GM12878 (cell line): ENCODE measurements around the gene HPD. TPM values are rescaled to one million over a fixed set of nuclear protein-coding genes. Genes with fewer than 3 reads are reported as not detected.

Experiments used
- ATF3 ChIP-seq: IDR thresholded peaks from 2 replicates; pipeline ENCODE4 v1.6.1; 2011; ENCODE audit warnings: low read depth, mild to moderate bottlenecking, low read length, moderate library complexity, borderline replicate concordance; ENCODE audit errors: extremely low read depth
- BHLHE40 ChIP-seq, 2 experiments: fragments of 450-650 bp in 1 of 2; IDR thresholded peaks; 2 replicates each; pipeline ENCODE4 v1.6.1; 2011 to 2017; ENCODE audit warnings: low read depth in 2 of 2, borderline replicate concordance in 1 of 2, improper control_type of control experiment in 1 of 2, low read length in 1 of 2, mild to moderate bottlenecking in 1 of 2
- BRCA1 ChIP-seq: IDR thresholded peaks from 2 replicates; pipeline ENCODE4 v1.6.1; 2011; ENCODE audit warnings: low read depth, low read length, improper control_type of control experiment
- CTCF ChIP-seq, 3 experiments: IDR thresholded peaks in 2 of 3; conservative IDR thresholded peaks in 1 of 3; 2 replicates each; pipeline ENCODE4 v1.5.1; 2011; ENCODE audit warnings: low read depth in 3 of 3, low read length in 3 of 3, mild to moderate bottlenecking in 3 of 3, control low read depth in 2 of 3, moderate library complexity in 2 of 3, inconsistent platforms in 1 of 3, mixed read lengths in 1 of 3; ENCODE audit not compliant: control insufficient read depth in 2 of 3, insufficient read depth in 1 of 3; ENCODE audit errors: extremely low read depth in 1 of 3
- ESRRA ChIP-seq: IDR thresholded peaks from 2 replicates; pipeline ENCODE4 v1.6.1; 2012; ENCODE audit warnings: mild to moderate bottlenecking, low read length, improper control_type of control experiment
- FOS ChIP-seq: IDR thresholded peaks from 3 replicates; pipeline ENCODE4 v1.6.1; 2011; ENCODE audit warnings: borderline replicate concordance; ENCODE audit not compliant: insufficient read length; ENCODE audit errors: extremely low read depth
- IKZF1 ChIP-seq: fragments of 450-650 bp; conservative IDR thresholded peaks from 2 replicates; pipeline ENCODE4 v1.6.1; 2017; ENCODE audit warnings: antibody characterized with exemption, mild to moderate bottlenecking
- MTA3 ChIP-seq: IDR thresholded peaks from 2 replicates; pipeline ENCODE4 v1.6.1; 2012; ENCODE audit warnings: low read length, inconsistent platforms, borderline replicate concordance
- MYC ChIP-seq: IDR thresholded peaks from 2 replicates; pipeline ENCODE4 v1.6.1; 2011; ENCODE audit warnings: mild to moderate bottlenecking, low read length, moderate library complexity, inconsistent platforms; ENCODE audit not compliant: insufficient read depth, insufficient replicate concordance, insufficient read length, severe bottlenecking
- NFXL1 ChIP-seq: fragments of 450-650 bp; IDR thresholded peaks from 2 replicates; pipeline ENCODE4 v1.6.1; 2017; ENCODE audit warnings: antibody characterized with exemption, mild to moderate bottlenecking, borderline replicate concordance
- NR2F1 ChIP-seq: fragments of 450-650 bp; conservative IDR thresholded peaks from 2 replicates; pipeline ENCODE4 v1.6.1; 2017; ENCODE audit warnings: mild to moderate bottlenecking
- POLR2AphosphoS5 ChIP-seq: IDR thresholded peaks from 2 replicates; pipeline ENCODE4 v1.6.1; 2011; ENCODE audit warnings: mild to moderate bottlenecking, low read length, inconsistent platforms
- RAD21 ChIP-seq: IDR thresholded peaks from 2 replicates; pipeline ENCODE4 v1.6.1; 2011; ENCODE audit warnings: mild to moderate bottlenecking, low read depth, low read length, moderate library complexity; ENCODE audit not compliant: insufficient read depth
- RB1 ChIP-seq: fragments of 450-650 bp; formaldehyde crosslinking; IDR thresholded peaks from 2 replicates; pipeline ENCODE4 v1.6.1; 2017; ENCODE audit warnings: mild to moderate bottlenecking, borderline replicate concordance
- RCOR1 ChIP-seq: conservative IDR thresholded peaks from 2 replicates; pipeline ENCODE4 v1.6.1; 2012; ENCODE audit warnings: low read depth, low read length, improper control_type of control experiment
- RFX5 ChIP-seq: IDR thresholded peaks from 2 replicates; pipeline ENCODE4 v1.6.1; 2011; ENCODE audit warnings: low read depth, low read length, improper control_type of control experiment
- RUNX3 ChIP-seq: IDR thresholded peaks from 2 replicates; pipeline ENCODE4 v1.6.1; 2012; ENCODE audit warnings: low read length, inconsistent platforms
- SIX5 ChIP-seq: IDR thresholded peaks from 2 replicates; pipeline ENCODE4 v1.6.1; 2011; ENCODE audit warnings: mild to moderate bottlenecking, low read depth, low read length, moderate library complexity; ENCODE audit not compliant: severe bottlenecking
- SMARCA5 ChIP-seq: fragments of 450-650 bp; IDR thresholded peaks from 2 replicates; pipeline ENCODE4 v1.6.1; 2017; ENCODE audit warnings: mild to moderate bottlenecking
- SPI1 ChIP-seq: IDR thresholded peaks from 2 replicates; pipeline ENCODE4 v1.6.1; 2011; ENCODE audit warnings: low read depth, mild to moderate bottlenecking, low read length, moderate library complexity, borderline replicate concordance; ENCODE audit not compliant: insufficient read depth
- SREBF2 ChIP-seq: IDR thresholded peaks from 2 replicates; pipeline ENCODE4 v1.6.1; 2012; ENCODE audit warnings: mild to moderate bottlenecking, low read length
- STAT1 ChIP-seq: fragments of 450-650 bp; conservative IDR thresholded peaks from 2 replicates; pipeline ENCODE4 v1.6.1; 2014; ENCODE audit warnings: antibody characterized with exemption, mild to moderate bottlenecking
- TARDBP ChIP-seq: IDR thresholded peaks from 2 replicates; pipeline ENCODE4 v1.6.1; 2016; ENCODE audit warnings: borderline replicate concordance
- TCF12 ChIP-seq: IDR thresholded peaks from 2 replicates; pipeline ENCODE4 v1.6.1; 2011; ENCODE audit warnings: low read depth, mild to moderate bottlenecking, low read length
- USF1 ChIP-seq: IDR thresholded peaks from 2 replicates; pipeline ENCODE4 v1.6.1; 2011; ENCODE audit warnings: borderline replicate concordance, low read depth, mild to moderate bottlenecking, moderate library complexity, mixed read lengths, low read length; ENCODE audit not compliant: insufficient read depth; ENCODE audit errors: extremely low read length
- ZNF622 ChIP-seq: fragments of 450-650 bp; IDR thresholded peaks from 2 replicates; pipeline ENCODE4 v1.6.1; 2017; ENCODE audit warnings: mild to moderate bottlenecking, inconsistent platforms
- ZSCAN29 ChIP-seq: fragments of 450-650 bp; IDR thresholded peaks from 2 replicates; pipeline ENCODE4 v1.6.1; 2017; ENCODE audit warnings: mild to moderate bottlenecking, moderate library complexity
- polyA plus RNA-seq, 11 experiments: library from polyadenylated mRNA; depleted of rRNA in 4 of 11; unstranded in 6 of 11; stranded (reverse) in 5 of 11; fragments of >200 nt; fragmentation: Nextera tagmentation in 4 of 11; fragmentation: Illumina TruSeq in 1 of 11; extraction: Ambion mirVana in 4 of 11; extraction: Trizol in 1 of 11; gene quantifications; 1 replicate in 1 of 11; 2 replicates in 10 of 11; pipeline versions ENCODE4 v1.2.1 to v1.2.3, GENCODE V29; 2011 to 2016; ENCODE audit warnings: inconsistent platforms in 2 of 11, missing spikeins in 2 of 11, low read depth in 1 of 11
- total RNA-seq, 4 experiments: library from RNA; depleted of rRNA in 3 of 4; stranded (reverse); fragments of >200 nt in 3 of 4; fragmentation: Illumina TruSeq in 1 of 4; extraction: Trizol in 1 of 4; gene quantifications; 2 replicates each; pipeline versions ENCODE4 v1.2.1 to v1.2.3, GENCODE V29; 2013 to 2021

The HPD gene
- total and polyA plus RNA-seq, 10 of the 15 experiments (the other 5 are each of a cell fraction or from before 2014, with no cell fraction given): 0.04 to 0.69 (median 0.28) TPM; not detected in 7

- TF ChIP-seq RB1 (no peak), ZSCAN29 (no peak), NFXL1 (no peak), POLR2AphosphoS5 (peak; percentile 67; the same call in 1 of the 2 replicates), USF1 (no peak), CTCF (IDR thresholded peaks at IDR 0.05 in 2 of 3, conservative IDR thresholded peaks at IDR 0.05 in 1 of 3; ENCODE audit: control insufficient read depth in 2 of 3, extremely low read depth in 1 of 3, insufficient read depth in 1 of 3, low read depth in 3 of 3, low read length in 3 of 3) (no peak), NR2F1 (peak; percentile 60), SMARCA5 (0 out of 2 replicates have a peak, but pooled peaks have one; percentile 21), RAD21 (no peak), ESRRA (no peak), RUNX3 (no peak), SREBF2 (no peak), TARDBP (no peak), BHLHE40 (IDR thresholded peaks at IDR 0.05; ENCODE audit: borderline replicate concordance in 1 of 2, low read depth in 2 of 2, low read length in 1 of 2) (peak; percentile 53 to 84; a peak in 3 of 4 replicates), ATF3 (no peak), RCOR1 (peak; percentile 79; the same call in 1 of the 2 replicates), SPI1 (peak; percentile 14; the same call in 1 of the 2 replicates), SIX5 (no peak), BRCA1 (no peak), FOS (no peak), TCF12 (0 out of 2 replicates have a peak, but pooled peaks have one; percentile 52), ZNF622 (no peak), STAT1 (no peak), IKZF1 (peak; percentile 63), MYC (no peak), RFX5 (no peak), MTA3 (no peak)
These were observed 68.6 kb downstream of the HPD start (continued) for GRCh38 chr12:121789800-121790728.
